ENCODE measurements around the gene MCIDAS. TPM values are rescaled to one million over a fixed set of nuclear protein-coding genes. Genes with fewer than 3 reads are reported as not detected.

Gene MCIDAS
- not detected in 2 replicates for total RNA-seq

GRCh38 chr5:55226934-55227663 is at the start of gene MCIDAS:
Gene MCIDAS, minus strand, starts transcription at chr5:55227315. Its CDS starts 177 bp downstream, at chr5:55227138.
- DNase-seq (ENCODE audit: low read depth in 2 of 2) = peak in 1 of 2 donors; percentile 58

DNA sequence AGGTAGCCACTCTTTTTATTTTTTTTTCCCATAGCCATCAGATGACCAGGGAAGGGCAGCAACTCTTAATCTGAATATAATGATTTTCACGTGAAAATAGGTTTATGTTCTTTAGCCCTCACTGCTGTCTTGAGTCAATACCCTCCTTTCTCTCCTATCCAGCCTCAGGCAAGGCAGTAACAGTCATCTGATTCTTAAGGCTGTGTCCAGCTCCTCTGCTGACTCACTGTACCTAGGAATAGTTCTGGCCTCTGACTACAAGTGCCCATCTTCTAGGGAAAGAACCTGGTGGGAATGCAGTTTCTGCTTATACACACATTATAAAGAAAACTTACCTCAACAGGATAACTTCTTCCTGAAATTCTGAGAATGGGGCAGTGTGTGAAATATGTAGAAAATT is 49.7 kb upstream of the MCIDAS start:
- no peak for DNase-seq (ENCODE audit: low read depth in 2 of 2)

DNA sequence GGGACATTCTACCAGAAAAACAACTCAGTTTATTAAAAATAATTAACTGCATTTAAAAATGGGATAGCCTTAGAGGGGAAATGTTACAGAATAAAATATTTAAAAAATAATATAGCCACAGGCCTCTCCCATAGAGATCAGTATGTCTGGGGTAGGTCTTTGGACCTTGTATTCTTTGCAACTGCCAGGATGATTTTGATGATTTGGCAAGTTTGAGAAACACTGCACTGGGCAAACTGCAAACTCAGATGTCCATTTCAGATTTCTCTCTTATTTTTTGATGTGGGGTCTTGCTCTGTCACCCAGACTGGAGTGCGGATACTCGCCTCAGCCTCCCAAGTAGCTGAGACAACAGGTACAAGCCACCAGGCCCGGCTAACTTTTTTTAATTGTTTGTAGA is 31.2 kb upstream of the MCIDAS start:
- DNase-seq (ENCODE audit: low read depth in 2 of 2) = no peak

- DNase-seq (ENCODE audit: low read depth in 2 of 2) = no peak
Measured at GRCh38 chr5:55254802-55255201, 27.7 kb upstream of the MCIDAS start.

- no peak for DNase-seq (ENCODE audit: low read depth in 2 of 2)
Measured at GRCh38 chr5:55250064-55250463, 22.9 kb upstream of the MCIDAS start.

DNA sequence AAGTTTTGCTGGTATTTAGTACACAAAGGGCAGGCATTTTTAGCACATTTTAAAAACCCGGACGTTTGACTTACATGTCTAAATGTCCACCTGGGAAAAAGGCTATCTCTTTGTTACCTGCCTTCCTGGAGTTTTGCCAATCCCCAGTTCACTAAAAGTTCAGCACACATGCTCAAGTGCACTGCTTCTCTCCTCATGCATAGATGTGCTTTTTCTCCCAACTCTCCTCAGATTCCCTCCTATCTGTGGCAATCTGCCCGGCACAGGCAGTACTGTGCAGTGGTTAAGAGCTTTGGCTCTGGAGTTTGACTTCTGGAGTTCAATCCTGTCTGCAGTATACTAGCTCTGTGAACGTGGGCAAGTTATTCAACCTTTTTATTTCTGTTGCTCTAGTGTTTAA is 14.6 kb upstream of the MCIDAS start:
- no peak for DNase-seq (ENCODE audit: low read depth in 2 of 2)

DNA sequence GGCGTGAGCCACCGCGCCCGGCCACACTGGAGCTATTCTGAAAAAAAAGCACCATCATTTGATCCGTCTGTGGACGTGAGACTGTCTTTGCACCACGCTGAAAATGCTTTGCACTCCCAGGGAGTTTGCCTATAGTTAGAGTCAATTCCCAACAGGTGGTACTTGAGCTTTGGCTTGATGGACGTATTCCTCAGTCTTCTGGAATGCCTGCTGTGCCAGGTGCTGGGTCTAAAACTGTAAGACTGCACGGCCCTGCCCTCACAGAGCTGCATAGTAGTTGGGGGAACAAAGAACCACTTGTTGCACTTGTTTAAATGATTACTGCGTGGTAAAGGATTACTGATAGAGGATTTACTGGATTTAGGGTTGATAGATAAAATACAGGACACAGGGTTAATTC is 9.7 kb upstream of the MCIDAS start:
- DNase-seq (ENCODE audit: low read depth in 2 of 2) = no peak

DNA sequence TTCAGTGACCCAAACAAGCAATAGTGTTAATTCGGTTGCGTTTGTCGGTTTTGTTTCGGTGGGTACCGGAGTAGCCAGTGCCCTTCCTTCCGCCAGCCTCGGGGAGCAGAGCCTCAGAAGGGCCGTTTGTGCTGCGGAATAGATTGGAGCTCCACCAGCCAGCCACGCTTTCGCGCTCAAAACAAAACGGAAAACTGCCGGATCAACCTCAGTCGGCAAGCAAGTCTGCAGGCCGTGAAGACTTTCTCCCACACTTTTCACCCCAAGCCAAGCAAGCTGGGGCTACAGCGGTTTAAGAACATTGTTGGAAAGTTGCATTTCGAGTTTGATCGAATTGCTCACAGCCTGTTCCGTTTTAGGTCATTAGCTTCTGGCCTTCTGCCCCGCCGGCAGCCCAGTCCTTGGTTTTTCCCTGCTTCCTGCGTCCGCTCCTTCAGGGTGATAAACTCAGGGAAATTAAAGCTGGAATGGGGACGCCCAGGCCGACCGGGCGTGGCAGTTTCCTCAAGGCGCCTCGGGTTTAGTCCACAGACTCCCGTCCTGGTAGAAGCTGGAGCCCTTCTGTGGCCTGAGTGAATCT is 7.1 kb upstream of the MCIDAS start:
- DNase-seq (ENCODE audit: low read depth in 2 of 2) = peak in 1 of 2 donors; percentile 9

DNA sequence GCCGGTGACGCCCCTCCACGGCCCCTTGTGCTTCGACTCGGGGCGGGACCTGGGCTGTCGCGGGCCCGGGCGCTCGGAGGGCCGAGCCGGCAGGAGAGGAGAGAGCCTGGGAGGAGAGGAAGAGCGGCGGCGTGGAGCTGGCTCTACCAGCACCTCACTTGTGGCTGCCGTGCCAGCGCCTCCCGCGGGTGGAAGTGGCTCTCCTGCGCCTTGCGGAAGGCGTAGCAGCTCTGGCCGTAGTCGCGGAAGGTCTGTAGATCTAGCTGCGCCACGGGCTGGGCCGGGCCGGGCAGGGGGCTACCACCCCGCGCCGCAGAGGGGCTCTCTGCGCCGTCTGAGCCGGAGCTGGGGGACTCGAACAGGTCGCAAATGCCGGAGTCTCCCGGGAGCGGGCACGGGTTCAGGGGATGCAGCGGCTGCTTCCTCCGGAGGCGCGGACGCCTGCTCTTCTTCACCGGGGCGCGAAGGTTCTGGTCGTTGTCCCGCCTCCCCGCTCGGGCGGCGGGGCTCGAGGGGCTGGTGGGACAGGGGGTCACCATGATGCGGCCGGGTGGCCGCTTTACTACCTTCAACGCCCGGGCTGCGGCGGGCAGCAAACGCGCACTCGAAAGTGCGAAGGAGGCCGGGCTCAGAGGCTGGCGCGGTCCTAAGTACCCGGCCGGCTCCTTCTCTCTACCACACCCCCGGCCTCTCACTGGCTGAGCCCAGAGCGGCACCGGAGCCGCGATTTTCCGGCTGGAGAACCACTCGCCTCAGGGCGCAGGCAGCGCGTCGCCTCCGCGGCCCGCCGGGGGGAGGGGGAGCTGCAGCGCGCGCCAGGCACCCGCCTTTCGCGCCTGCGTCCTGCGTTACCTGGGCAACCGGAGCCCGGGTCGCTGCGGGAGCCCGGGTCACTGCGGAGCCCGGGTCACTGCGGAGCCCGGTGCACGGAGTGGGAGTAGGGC is 6.1 kb upstream of the MCIDAS start, which contains the start of gene CCNO:
CCNO (minus strand) TSS at position 624 of the 944 bp plus-strand sequence; CDS start at position 539, 85 bp downstream.
- peak in 1 of 2 donors; percentile 87 for DNase-seq (ENCODE audit: low read depth in 2 of 2)

DNA sequence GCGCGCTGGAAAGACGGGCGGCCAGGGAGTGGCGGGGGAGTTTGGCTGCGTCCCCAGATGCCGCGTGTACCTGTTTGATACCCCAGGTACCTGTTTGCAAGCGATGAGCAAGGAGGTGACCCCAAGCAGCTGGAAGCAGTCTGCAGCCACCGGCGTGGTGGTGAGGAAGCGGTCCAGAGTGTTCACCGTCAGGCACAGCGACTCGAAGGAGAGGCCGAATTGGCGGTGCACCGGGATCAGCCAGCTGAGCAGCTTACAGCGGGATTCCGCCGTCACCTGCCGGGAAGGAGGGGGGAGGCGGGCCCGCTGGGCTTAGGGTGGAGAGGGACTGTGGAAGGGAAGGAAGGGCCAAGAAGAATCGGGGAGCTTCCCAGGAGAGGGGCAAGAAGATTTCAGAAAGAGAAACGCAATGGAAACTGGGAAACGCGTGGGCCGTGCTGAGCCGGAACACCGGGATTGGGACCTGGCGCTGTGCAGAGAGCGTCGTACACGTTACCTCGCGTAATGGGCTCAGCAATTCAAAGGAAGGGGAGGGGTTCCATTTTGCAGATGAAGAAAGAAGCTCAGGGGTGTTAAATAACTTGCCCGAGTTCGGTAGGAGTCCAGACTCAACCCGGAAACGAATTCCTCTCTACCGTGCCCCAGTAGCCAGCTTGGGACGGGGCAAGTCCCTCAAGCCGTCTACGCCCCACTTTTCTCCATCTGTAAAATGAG is 5.3 kb upstream of the MCIDAS start:
- DNase-seq (ENCODE audit: low read depth in 2 of 2) = peak in 1 of 2 donors; percentile 33

DNA sequence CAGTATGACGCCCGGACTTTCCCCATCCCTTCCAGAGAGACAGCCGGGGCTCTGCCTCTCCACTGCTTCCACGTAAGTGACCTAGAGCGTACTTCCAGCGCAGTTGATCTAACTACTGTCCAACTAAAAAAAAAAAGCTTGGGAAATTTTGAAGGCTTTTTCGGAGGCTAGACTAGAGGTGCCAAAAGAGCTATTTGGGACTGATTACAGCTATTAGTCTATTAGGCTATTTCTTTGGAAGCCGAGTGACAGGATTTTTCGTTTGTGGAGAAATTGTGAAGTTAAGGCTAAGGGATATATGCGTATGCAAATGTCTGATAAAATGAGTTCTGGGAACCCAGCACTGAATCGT is 4.8 kb upstream of the MCIDAS start:
- DNase-seq (ENCODE audit: low read depth in 2 of 2) = no peak

- DNase-seq (ENCODE audit: low read depth in 2 of 2) = peak in 1 of 2 donors; percentile 43
Measured at GRCh38 chr5:55231029-55231918, 4.2 kb upstream of the MCIDAS start.

GRCh38 chr5:55230086-55230629 is 3.0 kb upstream of the MCIDAS start:
- no peak for DNase-seq (ENCODE audit: low read depth in 2 of 2)

GRCh38 chr5:55227664-55228430 is 732 bp upstream of the MCIDAS start:
- DNase-seq (ENCODE audit: low read depth in 2 of 2) = no peak

DNA sequence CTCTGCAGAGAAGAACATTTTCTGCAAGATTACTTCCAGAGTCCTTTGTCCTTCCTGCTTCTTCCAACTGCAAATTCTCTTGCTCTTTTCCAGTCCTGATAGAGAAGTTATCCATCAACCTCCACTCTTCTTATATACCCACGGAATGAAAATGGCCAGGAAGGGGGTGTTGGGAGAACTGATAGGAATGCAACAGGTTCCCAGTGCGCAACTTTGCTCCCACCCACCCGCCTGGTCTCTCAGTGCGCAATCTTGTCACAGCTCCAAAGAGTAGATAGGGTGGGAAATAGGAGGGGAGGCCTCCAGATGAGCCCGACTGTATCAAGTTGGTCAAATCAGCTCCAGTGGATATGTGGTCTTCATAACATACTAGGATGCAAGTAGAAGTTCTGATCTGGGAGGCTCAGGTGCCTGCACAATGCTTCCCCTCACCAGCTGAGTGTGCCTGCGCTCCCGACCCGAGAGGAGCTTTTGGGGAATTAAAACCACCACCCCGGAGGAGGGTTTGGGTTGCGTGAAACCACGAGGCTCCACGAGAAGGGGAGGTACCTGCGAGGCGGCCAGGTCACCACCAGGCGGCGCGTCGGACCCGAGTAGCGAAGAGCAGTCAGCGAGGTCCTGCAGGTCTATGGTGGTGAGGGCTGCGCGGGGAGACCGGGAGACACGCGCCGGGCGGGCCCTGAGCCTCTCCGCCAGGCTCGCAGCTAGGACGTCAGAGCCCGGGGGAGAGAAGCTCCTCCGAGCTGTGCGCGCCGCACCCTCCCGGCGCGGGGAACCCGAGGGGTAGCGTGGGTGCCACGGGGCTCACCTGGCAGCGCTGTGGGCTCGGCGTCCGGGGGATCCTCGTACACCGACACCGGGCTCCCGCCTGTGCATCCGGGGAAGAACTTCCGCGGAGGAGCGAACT is 835 bp downstream of the MCIDAS start:
- DNase-seq (ENCODE audit: low read depth in 2 of 2) = peak in 1 of 2 donors; percentile 51

GRCh38 chr5:55225346-55225745 is 1.8 kb downstream of the MCIDAS start:
- no peak for DNase-seq (ENCODE audit: low read depth in 2 of 2)

DNA sequence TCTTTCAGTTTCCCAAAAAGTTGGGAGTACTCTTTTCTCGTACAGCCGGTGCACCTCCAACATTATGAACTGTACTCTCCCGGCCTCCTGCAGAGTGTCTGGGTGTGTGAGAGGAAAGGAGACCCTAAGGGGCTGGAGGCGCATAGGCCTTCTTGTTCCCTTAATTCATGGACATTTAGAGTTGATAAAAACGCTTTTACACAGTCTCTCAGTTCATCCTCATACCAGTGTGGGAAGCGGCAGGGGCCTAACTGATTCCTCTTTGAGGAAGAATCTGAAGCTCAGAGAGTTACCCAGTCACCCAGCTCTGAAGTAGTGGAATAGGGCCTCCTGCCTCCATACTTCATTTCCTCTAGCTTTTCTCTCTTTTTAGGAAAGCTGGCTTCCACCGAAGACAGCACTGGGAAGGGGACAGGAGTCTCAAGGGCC is 3.3 kb downstream of the MCIDAS start:
- no peak for DNase-seq (ENCODE audit: low read depth in 2 of 2)

Data from dermis microvascular lymphatic vessel endothelial cell (primary cell).